Glomerular endothelial cell (primary cell): ENCODE measurements around the gene SLC10A1. TPM values are rescaled to one million over a fixed set of nuclear protein-coding genes. Genes with fewer than 3 reads are reported as not detected.

Experiments used
- DNase-seq: peaks from one replicate; pipeline ENCODE4 v3.0.0-alpha.2; 2011; ENCODE audit warnings: low read depth, low spot score; ENCODE audit errors: extremely low read depth
- total RNA-seq: library from RNA; depleted of rRNA; stranded (reverse); fragments of >200 nt; gene quantifications from 2 replicates; pipeline ENCODE4 v1.2.3, GENCODE V29; 2015

The SLC10A1 gene
- total RNA-seq, 1 donor from 2014 or later: not detected

DNA sequence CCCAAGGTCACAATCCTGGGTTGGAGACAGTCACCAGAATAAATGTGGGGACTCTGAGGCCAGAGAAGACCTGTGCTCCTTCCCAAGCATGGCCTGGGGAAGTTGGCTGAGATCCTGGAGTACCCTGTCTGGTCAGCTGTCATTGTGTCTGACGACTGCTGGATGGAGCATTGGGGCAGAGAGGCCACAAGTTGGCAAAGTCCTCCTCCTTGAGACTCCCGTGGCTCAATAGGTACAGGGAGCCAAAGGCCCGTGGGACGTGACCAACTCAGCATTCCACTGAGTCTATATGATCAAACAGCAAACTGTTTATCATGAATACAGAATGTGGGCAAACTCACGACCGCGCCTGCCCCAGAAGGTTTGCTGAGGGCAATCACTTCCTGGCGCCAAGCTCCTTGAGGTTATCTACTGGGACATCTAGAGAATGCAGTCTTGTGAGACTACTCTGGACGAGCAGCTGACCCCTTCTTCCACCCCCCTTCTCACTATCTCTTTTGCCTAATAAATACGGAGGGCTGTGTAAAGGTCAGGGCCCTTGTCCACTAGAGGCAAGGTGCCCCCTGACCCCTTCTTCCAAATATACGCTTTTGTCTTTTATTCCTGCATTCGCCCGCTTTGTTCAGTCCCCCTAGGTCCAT is 14.3 kb upstream of the SLC10A1 start:
- no peak for DNase-seq

DNA sequence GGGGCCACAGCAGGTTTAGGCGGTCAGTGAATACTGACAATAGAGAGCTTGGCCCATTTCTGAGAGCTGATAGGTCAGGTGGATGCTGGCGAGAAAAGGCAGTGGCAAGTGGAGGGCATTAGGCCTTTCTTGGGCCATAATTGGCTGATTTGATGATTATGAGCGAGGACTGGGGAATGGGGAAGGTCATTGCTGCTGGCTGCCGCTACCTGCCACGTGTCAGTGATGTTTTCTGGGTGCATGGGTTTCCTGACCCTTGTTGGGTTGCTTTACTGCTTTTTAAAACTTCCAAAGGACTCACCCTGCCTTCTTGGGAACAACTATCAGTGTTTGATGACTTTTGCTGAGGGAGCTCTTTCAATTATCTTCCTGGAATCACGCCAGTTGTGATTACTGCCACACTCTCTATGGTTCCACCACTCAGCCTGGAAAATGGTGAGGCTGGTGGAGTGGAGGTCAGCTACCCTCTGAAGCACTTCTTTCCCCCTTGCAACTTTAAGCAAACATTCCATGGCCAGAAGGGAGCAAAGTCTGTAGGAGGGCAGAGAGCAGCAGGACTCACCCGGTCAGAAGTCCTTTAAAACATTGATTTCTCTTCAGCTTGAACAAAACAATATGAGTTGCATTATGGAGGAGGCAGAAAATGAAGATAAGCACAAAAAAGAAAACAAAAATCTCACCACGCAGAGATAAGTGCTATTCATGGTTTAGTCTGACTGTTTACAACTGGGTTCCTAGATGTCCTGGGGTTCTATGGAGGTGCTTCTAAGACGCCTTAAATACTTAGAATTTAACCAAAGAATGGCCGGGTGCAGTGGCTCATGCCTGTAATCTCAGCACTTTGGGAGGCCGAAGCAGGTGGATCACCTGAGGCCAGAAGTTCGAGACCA is 12.1 kb upstream of the SLC10A1 start:
- no peak for DNase-seq

DNA sequence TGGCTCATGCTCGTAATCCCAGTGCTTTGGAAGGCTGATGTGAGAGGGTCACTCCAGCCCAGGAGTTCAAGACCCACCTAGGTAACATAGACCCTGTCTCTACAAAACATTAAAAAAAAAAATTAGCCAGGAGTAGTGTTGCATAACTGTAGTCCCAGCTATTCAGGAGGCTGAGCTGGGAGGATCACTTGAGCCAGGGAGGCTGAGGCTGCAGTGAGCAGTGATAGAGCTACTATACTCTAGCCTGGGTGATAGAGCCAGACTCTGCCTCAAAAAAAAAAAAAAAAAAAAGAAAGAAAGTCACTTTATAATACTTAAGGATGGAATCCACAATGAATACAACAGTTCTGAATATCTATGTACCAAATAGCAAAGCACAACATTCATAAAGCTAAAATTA is 10.2 kb upstream of the SLC10A1 start:
- no peak for DNase-seq

DNA sequence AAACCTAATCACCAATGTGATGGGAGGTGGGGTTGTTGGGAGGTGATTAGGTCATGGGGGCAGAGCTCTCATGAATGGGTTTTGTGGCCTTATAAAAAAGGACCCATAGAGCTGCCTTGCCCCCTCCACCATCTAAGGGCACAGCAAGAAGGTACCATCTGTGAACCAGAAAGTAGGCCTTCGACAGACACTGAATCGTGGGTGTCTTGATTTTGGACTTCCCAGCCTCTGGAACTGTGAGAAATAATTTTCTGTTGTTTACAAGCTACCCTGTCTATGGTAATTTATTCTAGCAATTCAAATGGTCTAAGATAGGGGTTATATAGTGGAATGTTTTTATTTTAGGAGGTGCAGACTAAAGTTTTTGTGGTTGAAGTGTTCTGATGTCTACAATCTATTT is 7.9 kb upstream of the SLC10A1 start:
- DNase-seq: no peak

DNA sequence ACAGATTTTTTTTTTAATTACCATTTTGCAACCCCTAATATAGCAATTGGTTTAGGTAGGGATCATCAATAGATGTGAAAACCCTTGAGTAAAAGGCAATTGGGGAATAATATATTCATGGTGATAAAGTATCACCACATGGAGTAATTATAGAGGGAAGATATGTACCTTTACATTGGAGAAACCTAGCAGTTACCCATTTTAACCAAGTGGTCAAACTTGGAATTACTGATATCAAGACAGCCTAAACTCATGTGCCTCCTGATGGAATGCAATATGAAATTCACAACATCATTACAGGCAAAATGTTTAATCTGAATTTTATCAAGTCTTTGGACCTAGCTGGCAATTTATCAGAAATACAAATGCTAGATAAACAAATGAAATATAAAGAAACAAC is 6.7 kb upstream of the SLC10A1 start:
- no peak for DNase-seq

DNA sequence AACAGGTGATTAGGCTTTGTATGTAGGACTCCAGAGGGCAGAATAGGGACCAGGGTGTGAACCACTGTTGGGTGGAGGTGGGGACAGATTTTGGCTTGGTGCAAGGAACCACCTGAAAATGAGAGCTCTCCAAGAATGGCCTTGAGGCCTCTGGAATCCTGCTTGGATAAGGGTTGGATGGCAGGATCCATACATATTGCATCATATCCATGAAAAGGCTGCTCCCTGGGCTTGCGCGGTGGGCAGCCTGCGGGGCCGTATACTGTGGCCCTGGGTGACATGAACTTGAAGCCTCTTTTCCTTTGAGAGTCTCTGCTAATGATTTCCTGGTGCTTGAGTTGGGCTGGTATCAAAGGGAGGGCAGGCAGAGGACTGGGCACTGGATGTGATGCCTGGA is 1.3 kb upstream of the SLC10A1 start:
- DNase-seq: no peak

DNA sequence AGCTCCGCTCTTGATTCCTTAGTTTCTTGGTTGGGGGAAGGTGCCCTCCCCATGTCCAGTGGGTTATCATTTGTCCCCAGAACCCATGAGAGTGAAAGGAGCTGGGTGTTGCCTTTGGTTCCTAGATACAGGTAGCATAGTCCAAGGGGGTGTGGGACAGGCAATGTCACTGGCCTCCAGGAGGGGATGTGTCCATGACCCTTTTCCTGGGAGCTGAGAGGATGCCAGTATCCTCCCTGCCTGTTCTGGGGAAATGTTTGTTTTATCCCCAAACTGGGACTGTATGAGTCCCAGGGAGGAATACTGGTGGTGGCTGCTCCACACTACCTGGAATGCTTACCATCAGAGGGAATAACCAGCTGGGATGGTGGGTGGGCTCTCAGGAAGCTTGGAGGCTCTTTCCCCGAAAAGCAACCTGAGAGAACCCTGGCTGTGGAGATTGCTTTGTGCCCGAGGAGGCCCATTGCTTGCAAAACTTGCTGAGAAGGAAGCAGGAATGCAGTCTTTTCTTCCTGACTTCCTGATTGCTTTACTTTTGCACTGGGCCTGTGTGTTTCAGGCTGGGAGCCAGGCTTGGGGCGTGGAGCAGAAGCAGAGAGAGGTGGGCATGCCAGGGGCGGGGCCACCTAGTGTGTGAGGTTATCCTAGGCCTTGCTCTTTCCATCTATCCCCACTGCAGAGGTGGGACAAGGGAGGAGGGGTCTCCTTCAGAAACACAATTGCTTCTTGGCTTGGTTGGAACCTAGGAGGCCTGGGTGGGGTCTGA is 715 bp upstream of the SLC10A1 start:
- DNase-seq: no peak

DNA sequence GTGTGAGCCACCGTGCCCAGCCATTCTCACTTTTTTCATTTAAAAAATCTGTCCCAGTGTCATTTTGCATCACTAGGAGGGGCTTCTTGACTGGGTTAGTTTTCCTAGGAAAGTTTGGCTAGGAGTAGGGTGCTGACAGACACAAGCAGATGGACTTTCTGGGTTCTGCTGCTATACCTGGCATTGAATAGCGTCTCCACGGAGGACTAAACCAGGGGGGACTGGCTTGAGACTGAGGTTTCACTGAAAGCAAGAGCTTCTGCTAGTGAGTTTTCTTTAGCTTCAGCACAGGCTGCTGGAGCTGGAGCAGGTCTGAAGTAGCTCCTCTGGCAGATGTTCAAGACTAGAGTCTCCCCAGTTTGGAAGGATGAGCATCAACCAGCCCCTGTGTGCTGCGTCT is 1.4 kb downstream of the SLC10A1 start:
- DNase-seq: no peak

DNA sequence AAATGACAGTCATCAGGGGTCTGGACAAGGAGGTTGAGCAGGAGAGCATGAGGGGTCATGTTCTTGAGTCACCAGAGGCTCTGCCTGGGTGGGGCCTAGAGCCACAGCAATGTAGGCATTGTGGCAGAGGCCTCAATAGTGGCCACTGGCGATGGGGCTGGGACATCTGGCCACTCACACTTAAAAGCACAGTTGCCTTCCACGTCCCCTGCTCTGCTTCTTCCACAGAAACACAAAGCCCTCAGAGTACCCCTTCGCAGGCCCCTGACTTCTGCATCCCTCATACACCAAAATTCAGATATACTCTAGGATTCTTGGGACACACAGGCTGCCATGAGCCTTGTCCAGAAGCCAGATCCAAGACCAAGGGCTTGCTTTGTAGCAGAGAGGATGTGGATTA is 2.2 kb downstream of the SLC10A1 start:
- no peak for DNase-seq

DNA sequence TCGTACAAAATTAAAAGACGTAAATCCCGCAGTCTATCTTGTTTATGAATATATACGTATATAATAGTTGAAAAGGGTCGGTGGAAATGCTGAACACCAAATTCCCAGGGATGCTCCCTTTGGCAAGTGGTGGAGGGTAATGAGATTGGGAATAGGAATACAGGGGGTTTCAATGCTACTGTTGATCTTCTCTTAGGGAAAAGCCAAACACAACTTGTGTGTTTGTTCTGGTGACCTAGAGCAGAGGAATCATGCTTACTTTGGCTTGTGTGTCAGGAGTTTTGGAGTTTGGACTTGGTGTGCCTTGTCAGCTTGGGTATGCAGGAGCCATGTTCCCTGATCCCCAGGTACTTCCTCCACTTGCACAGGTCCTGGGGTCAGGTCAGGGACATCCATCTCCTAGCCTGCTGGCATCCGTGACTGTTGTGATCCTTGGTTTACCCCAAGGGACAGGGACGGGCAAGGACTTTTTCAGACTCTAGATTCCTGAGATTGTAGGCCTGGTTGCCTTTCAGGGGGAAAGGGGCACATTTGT is 4.1 kb downstream of the SLC10A1 start:
- no peak for DNase-seq

DNA sequence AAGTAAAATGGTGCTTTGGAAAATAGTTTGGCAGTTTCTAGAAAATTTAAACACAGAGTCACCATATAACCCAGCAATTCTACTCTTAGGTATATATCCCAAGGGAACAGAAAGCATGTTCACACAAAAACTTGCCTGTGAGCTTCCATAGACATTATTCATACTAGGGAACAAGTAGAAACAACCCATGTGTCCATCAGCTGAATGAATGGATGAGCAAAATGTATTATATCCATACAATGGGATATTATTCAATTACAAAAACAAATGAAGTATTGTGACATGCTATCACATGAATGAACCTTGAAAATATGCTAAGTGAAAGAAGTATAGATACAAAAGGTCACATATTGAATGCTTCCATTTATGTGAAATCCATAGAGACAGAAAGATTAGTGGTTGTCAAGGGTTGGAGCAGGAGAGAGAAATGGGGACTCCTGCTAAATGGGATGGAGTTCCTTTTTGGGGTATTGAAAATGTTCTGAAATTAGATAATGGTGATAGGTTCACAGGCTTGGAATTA is 7.9 kb downstream of the SLC10A1 start:
- no peak for DNase-seq

DNA sequence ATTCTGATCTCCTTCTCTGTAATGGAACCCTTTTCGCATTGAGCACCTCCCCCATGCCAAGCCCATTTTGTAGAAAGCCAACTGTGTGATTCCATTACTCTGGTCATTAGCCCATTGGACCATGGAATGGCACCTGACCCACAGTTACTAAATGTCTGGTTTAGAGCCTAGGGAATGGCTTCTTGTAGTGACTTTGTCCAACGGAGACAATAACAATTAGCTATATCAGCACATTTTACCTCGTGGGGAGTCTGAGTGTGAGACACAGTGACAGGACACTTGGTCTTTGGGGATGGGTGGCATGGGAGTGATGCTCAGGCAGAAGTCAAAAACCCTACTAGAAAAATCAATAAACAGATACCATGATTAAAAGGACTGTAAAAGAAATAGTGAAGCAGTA is 10.4 kb downstream of the SLC10A1 start:
- no peak for DNase-seq

DNA sequence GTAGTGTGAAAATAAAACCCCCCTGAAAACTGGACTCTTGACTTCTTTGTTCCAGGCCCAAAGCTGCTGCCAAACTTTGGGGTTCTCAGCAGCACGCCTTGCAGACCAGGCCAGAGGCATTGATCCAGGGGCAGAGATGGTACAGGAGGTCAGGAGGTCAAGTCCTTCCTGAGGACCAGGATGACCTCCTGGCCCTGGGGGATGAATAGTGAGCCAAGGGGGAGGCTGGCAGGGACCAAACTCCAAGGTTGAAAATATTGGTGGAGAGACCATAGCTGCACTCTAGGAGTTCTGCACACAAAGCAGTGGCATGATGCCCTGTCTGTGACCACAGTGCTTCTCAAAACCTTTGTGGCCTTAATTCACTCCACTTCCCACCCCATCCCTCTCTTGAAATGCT is 12.1 kb downstream of the SLC10A1 start:
- no peak for DNase-seq

DNA sequence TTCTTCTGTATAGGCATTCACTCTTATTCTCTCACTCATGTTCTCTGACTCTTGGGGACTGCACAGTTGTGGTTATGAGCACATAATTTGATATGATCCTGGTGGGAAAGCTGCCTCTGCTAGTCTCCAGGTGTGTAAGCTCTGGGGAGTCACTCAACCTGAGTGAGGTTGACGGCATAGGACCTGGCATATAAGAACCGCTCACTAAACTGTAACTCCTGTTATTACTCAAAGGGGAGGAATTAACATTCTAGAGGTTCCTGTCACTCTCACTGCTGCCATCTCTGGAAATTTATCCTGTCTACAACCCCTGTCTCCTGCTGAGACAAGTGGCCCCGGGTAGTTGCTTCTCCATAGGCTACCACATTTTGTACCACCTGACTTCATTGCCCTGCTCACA is 16.1 kb downstream of the SLC10A1 start:
- no peak for DNase-seq

DNA sequence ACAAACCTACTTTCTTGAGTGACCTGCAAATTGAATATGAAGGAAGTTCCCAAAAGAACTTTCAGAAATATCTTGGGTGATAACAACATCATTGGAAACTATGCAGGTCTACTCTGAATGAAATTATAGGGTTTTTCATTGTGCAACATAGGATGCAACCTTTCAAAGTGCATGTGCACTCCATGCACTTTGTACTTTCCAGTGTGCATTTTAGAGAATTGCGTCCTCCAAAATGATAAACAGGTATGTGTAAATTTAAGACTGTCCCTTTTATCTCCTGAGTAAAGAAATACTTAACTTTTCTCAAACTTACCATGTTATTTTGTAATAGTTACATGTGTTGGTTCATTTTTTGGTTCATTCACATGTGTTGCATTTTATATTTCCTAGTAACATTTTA is 16.9 kb downstream of the SLC10A1 start:
- no peak for DNase-seq

DNA sequence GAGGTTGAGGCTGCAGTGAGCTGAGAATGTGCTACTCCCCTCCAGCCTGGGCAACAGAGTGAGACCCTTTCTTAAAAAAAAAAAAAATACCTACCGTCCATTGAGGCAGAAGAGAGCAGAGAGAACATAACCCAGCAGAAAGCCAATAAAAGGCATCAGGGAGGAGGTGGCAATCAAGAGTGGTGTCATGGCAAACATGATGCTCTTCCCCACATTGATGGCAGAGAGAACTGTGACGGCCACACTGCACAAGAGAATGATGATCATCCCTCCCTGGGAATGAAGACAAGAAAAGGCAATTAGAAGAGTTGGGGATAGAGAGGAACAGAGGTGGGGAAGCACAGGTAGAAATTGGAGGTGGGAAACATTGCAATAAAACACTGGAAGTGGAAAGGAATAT is 18.0 kb downstream of the SLC10A1 start:
- no peak for DNase-seq

DNA sequence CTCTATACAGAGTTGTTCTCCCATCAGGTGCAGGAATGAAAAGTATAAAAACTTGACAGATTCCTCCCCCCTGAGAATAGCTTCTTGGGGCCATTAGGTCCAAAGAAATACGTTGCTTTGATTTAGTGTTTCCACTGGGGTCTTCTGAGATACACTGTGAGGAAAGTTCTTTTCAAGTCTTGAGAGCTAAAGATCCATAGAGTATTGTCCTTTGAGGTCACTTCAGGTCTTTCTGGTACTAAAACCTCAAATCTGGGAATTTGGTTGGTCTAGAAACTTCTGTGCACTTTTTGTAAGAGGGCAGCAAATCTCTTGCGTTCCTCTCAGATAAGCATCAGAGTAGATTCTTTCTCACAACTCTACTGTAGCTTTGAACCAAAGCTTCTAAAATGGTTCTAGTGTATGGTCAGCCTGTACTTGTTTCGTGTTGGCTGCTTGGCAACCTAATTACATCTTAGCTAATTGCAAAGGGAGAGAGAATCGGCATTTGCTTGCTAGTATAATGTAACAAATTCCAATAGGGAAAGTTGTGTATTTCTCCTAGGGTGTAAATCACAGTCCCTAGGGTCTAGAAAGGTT is 20.1 kb downstream of the SLC10A1 start:
- no peak for DNase-seq

DNA sequence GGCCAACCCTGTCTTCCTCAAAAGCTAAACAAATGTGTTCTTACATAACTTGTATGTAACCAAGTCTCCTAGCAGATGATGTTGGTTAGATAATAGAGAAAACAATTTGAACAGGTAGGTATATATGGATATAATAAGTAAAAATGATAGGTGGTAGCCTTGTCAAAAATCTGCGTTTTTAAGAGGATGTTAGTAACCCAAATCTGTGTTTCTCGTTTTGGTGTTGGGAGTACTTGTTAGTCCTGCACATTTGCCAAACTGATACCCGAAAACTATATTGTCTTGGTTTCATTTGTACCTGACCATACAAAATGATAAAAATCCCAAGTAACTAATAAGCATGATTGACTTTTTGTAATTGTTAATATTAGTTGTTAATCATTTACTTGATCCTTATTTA is 22.0 kb downstream of the SLC10A1 start:
- DNase-seq: no peak

DNA sequence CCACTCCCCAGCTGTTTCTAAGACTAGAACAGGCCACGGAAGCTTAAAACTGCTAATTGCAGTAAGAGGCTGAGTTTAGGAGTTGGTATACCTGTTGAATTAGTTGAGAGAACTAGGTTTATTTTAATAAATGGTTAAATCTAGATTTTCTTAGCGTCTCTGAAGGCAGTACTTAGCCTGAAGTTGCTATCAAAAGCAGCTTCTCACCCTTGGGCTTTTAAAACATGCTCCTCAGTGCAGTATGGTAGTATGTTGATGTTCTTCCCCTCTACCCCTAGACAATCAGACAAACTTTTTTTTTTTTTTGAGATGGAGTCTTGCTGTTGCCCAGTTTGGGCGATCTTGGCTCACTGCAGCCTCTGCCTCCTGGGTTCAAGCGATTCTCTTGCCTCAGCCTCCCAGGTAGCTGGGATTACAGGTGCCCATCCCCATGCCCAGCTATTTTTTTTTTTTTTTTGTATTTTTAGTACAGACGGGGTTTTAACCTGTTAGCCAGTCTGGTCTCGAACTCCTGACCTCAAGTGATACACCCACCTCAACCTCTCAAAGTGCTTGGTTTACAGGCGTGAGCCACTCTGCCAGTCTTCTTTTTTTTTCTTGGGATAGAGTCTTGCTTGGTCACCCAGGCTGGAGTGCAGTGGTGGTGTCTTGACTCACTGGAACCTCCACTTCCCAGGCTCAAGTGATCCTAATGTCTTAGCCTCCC is 23.3 kb downstream of the SLC10A1 start:
- no peak for DNase-seq
